BLaER1 treated with 17β-estradiol and CSF1 and Interleukin-3, amounts not matched to agents 10 nM and 100 nM (cell line): Measurements from ENCODE around the gene HAUS3.

Source experiments
- H3K27ac ChIP-seq, 11 experiments: shearing (Covaris generic); formaldehyde crosslinking; 2 replicates each; pipeline ENCODE4 v1.8.1; 2022
- H3K27me3 ChIP-seq, 11 experiments: shearing (Covaris generic); formaldehyde crosslinking; 2 replicates each; pipeline ENCODE4 v1.8.1; 2022
- H3K36me3 ChIP-seq, 11 experiments: shearing (Covaris generic); formaldehyde crosslinking; 2 replicates each; pipeline ENCODE4 v1.8.1; 2022
- H3K4me1 ChIP-seq, 10 experiments: shearing (Covaris generic); formaldehyde crosslinking; 2 replicates each; pipeline ENCODE4 v1.8.1; 2022
- H3K4me2 ChIP-seq, 11 experiments: shearing (Covaris generic); formaldehyde crosslinking; 2 replicates each; pipeline ENCODE4 v1.8.1; 2022
- H3K4me3 ChIP-seq, 10 experiments: shearing (Covaris generic); formaldehyde crosslinking; 2 replicates each; pipeline ENCODE4 v1.8.1; 2022
- H3K9ac ChIP-seq, 11 experiments: shearing (Covaris generic); formaldehyde crosslinking; 2 replicates each; pipeline ENCODE4 v1.8.1; 2022
- H3K9me3 ChIP-seq, 11 experiments: shearing (Covaris generic); formaldehyde crosslinking; replicated peaks in 1 of 11; 2 replicates each; pipeline ENCODE4 v1.8.1; 2022
- H4K20me1 ChIP-seq, 11 experiments: shearing (Covaris generic); formaldehyde crosslinking; 2 replicates each; pipeline ENCODE4 v1.8.1; 2022
- Cebpa-rat ChIP-seq, 11 experiments: shearing (Covaris generic); IDR thresholded peaks; 2 replicates each; pipeline ENCODE4 v1.8.1; 2022

Gene HAUS3

DNA sequence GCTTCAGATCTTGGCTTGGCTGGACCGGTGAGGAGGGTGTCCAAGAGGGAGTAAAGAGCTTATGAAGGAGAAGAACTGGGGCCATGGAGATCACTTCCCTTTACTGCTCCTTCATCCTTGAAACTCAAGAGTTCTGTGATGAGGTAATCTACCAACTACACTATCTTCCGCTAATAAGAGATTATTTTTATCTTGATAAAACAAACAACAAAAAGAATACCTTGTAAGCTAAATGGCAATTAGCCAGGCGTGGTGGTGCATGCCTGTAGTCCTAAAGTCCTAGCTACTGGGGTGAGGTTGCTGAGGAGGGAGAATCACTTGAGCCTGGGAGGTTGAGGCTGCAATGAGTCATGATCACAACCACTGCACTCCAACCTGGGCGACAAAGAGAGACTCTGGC is 47.4 kb downstream of the HAUS3 start:
- Histone ChIP-seq H4K20me1 (no peaks in the 10 kb centered on the region), H3K27me3 (no peaks in the 10 kb centered on the region), H3K4me3 (no peak overlapping the region), H3K4me1 (0 out of 20 replicates have a peak, but pooled peaks cover 0 to 5% (median 0%) of the 10 kb centered on the region in 10 experiments), H3K9ac (no peak overlapping the region), H3K36me3 (peaks cover 0 to 19% (median 12%) of the 10 kb centered on the region in 11 experiments; a peak in 11 of 22 replicates), H3K4me2 (no peak overlapping the region), H3K9me3 (peaks cover 0 to 5% (median 0%) of the 10 kb centered on the region in 11 experiments; a peak in 2 of 22 replicates), H3K27ac (no peak overlapping the region)
- TF ChIP-seq Cebpa-rat (IDR thresholded peaks at IDR 0.05): no peak

DNA sequence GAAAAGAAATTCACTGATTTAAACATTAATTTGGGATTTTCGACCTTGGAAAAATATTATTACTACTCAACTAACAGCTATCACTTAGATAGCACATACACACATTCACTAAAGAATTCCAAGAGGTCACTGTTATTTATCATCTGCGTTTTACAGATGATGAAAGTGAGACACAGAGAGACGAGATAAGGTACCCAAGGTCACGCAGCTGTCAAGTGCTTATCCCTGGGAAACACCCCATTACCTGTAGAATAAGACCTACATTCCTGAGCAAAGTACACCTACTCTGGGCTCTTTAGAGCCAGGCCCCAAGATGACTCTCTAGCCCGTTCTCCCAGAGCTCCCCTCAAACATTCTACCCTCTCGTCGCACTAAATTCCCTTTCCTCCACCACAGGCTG is 48.6 kb downstream of the HAUS3 start:
- Histone ChIP-seq H3K4me3 (no peak overlapping the region), H3K36me3 (peaks cover 0 to 17% (median 11%) of the 10 kb centered on the region in 11 experiments; a peak in 11 of 22 replicates), H3K27me3 (no peaks in the 10 kb centered on the region), H3K9ac (no peak overlapping the region), H3K4me1 (0 out of 20 replicates have a peak, but pooled peaks cover 0 to 5% (median 0%) of the 10 kb centered on the region in 10 experiments), H3K27ac (no peak overlapping the region), H3K9me3 (peaks cover 0 to 12% (median 5%) of the 10 kb centered on the region in 11 experiments; a peak in 11 of 22 replicates), H4K20me1 (no peaks in the 10 kb centered on the region), H3K4me2 (no peak overlapping the region)
- no peak for TF ChIP-seq Cebpa-rat (IDR thresholded peaks at IDR 0.05)

DNA sequence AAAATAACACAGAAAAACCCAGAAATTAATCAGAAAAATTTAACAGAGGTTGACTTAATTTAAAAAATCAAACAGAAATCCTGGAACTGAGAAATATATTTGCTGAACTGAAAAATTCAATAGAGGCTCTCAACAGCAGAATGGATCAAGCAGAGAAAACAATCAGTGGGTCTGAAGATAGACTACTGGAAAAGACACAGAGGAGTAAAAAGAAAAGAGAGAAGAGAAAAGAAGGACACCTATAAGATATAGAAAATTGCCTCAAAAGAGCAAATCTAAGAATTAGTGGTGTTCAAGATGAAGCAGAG is 55.1 kb downstream of the HAUS3 start:
- Histone ChIP-seq H3K4me2 (no peak overlapping the region), H3K27ac (no peak overlapping the region), H3K9me3 (peaks cover 30 to 48% (median 38%) of the 10 kb centered on the region in 11 experiments), H3K4me3 (no peak overlapping the region), H3K9ac (no peak overlapping the region), H3K4me1 (peaks cover 0 to 10% (median 0%) of the 10 kb centered on the region in 10 experiments; a peak in 4 of 20 replicates), H3K36me3 (peaks cover 0 to 7% (median 0%) of the 10 kb centered on the region in 11 experiments; a peak in 3 of 22 replicates), H4K20me1 (no peaks in the 10 kb centered on the region), H3K27me3 (no peaks in the 10 kb centered on the region)
- TF ChIP-seq Cebpa-rat (IDR thresholded peaks at IDR 0.05): no peak

DNA sequence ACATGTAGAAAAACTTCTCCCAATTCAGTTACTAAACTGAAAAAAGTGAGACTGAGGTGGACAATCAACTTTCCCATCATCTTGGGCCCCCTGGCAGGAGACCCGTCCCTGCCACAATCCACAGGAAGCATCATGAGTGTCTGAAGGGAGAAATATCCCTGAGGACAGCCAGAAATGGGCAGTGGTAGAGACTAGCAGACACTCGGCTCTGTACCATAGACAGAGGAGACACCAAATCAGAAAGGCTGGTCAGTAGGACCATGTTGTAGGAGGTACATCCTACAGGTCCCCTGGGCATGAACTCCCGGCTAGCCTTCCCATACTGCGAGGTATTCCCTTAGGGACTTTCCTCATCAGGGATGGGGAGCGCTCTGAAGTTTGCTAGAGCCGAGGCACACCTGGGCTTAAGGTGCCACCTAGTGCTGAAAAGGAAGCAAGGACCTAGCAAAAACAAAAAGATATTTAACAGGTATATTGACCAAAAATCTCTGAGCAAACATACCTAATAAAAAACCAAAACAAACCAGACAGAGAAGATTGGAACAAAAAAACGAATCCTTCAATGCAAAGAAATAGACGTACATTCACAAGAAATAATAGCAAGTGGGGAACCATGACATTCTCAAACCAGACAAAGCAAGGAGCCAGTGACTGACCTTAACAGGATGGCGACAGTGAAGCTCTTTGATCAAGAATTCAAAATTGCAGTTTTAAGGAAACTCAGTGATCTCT is 55.6 kb downstream of the HAUS3 start:
- peaks cover 34 to 49% (median 41%) of the 10 kb centered on the region in 11 experiments for H3K9me3 ChIP-seq
- H3K27ac ChIP-seq: no peak overlapping the region
- TF ChIP-seq Cebpa-rat (IDR thresholded peaks at IDR 0.05): no peak
- H3K27me3 ChIP-seq: no peaks in the 10 kb centered on the region
- no peak overlapping the region for H3K4me3 ChIP-seq
- no peak overlapping the region for H3K9ac ChIP-seq
- H3K4me2 ChIP-seq: no peak overlapping the region
- H3K4me1 ChIP-seq: peaks cover 0 to 10% (median 0%) of the 10 kb centered on the region in 10 experiments; a peak in 4 of 20 replicates
- H3K36me3 ChIP-seq: peaks cover 0 to 7% (median 0%) of the 10 kb centered on the region in 11 experiments; a peak in 3 of 22 replicates
- H4K20me1 ChIP-seq: no peaks in the 10 kb centered on the region

DNA sequence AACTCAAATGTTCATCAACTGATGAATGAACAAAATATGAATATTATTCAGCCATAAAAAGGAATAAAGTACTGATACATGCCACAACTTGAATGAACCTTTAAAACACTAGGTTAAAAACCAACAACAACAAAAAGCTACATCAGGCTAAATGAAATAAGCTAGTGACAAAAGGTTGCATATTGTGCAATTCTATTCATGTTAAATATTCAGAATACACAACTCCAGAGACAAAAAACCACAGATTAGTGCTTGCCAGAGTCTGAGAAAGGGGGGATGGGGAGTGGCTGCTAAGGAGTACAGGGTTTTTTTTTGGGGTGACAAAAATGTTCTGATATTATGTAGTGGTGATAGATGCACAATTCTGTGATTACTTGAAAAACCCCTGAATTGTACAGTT is 58.5 kb downstream of the HAUS3 start:
- TF ChIP-seq Cebpa-rat (IDR thresholded peaks at IDR 0.05): no peak
- H3K27me3 ChIP-seq: no peaks in the 10 kb centered on the region
- H3K4me3 ChIP-seq: no peak overlapping the region
- no peak overlapping the region for H3K9ac ChIP-seq
- H4K20me1 ChIP-seq: no peaks in the 10 kb centered on the region
- H3K4me2 ChIP-seq: peak overlapping the region in 3 of 11 experiments; percentile 3 to 24 (median 9); a peak in 2 of 22 replicates
- H3K27ac ChIP-seq: peak overlapping the region in 1 of 11 experiments; percentile 8; a peak in 1 of 22 replicates
- peaks cover 0 to 10% (median 0%) of the 10 kb centered on the region in 10 experiments; a peak in 4 of 20 replicates for H3K4me1 ChIP-seq
- H3K36me3 ChIP-seq: peaks cover 0 to 7% (median 0%) of the 10 kb centered on the region in 11 experiments; a peak in 3 of 22 replicates
- H3K9me3 ChIP-seq: peaks cover 30 to 42% (median 36%) of the 10 kb centered on the region in 11 experiments

DNA sequence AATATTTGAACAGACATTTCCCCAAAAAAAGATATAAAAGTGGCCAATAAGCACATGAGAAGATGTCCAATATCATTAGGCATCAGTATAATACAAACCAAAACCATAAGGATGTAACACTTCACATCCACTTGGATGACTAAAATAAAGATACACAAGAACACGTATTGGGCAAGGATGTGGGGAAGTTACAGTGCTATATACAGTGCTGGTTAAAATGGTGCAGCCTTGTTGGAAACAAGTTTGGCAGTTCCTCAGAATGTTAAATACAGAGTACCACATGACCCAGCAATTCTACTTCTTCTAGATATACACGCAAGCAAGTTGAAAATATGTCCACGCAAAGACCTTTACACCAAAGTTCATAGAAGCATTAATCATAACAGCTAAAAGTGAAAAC is 58.9 kb downstream of the HAUS3 start:
- peak overlapping the region in 1 of 11 experiments; percentile 8; a peak in 1 of 22 replicates for H3K27ac ChIP-seq
- peak overlapping the region in 3 of 11 experiments; percentile 3 to 24 (median 9); a peak in 2 of 22 replicates for H3K4me2 ChIP-seq
- H3K36me3 ChIP-seq: peaks cover 0 to 7% (median 0%) of the 10 kb centered on the region in 11 experiments; a peak in 3 of 22 replicates
- peaks cover 26 to 38% (median 34%) of the 10 kb centered on the region in 11 experiments for H3K9me3 ChIP-seq
- no peak overlapping the region for H3K9ac ChIP-seq
- no peak for TF ChIP-seq Cebpa-rat (IDR thresholded peaks at IDR 0.05)
- H3K4me1 ChIP-seq: peaks cover 0 to 10% (median 3%) of the 10 kb centered on the region in 10 experiments; a peak in 10 of 20 replicates
- no peaks in the 10 kb centered on the region for H3K27me3 ChIP-seq
- no peaks in the 10 kb centered on the region for H4K20me1 ChIP-seq
- H3K4me3 ChIP-seq: no peak overlapping the region

DNA sequence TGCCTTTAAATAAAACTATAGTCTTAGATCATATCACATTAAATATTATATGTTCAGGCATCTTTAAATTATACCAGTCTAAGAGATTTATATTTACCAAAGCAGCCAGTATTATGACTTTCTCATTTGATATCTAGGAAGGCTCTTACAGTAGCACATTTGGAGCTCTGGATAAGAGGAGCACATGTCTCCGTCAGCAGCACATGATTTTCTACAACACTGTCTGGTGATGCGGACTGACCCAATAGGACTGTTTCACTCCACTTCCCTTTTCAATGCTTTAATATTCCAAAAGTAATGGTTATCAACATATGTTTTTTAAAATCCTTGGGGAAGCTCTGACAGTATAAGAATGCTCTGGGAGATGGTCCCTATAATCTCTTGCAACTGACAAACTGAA is 61.5 kb downstream of the HAUS3 start:
- 0 out of 22 replicates have a peak, but pooled peaks cover 0 to 6% (median 0%) of the 10 kb centered on the region in 11 experiments for H3K36me3 ChIP-seq
- no peak overlapping the region for H3K4me2 ChIP-seq
- H3K9me3 ChIP-seq: peaks cover 8 to 16% (median 12%) of the 10 kb centered on the region in 11 experiments
- H3K27me3 ChIP-seq: no peaks in the 10 kb centered on the region
- H4K20me1 ChIP-seq: no peaks in the 10 kb centered on the region
- H3K9ac ChIP-seq: no peak overlapping the region
- peaks cover 19 to 30% (median 24%) of the 10 kb centered on the region in 10 experiments for H3K4me1 ChIP-seq
- no peak for TF ChIP-seq Cebpa-rat (IDR thresholded peaks at IDR 0.05)
- H3K4me3 ChIP-seq: no peak overlapping the region
- no peak overlapping the region for H3K27ac ChIP-seq

DNA sequence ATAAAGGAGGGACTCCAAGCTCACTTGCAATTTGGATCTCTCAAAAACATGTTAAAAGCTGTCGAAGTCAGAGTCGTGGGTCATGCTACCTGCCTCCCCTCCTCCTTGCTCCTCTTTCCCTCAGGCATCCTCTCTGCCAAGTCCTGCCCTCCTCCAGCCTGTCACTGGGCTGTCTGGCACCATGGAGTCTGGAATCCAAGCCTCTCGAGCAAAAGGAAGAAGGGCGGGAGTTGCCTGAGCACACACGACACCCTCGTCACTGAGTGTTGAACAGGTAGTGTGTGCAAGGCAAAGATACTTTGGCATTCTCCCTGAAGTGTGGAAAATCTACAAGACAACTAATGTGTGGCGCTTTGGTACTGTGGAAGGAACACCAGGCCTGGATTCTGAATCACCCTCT is 62.2 kb downstream of the HAUS3 start:
- Histone ChIP-seq H3K36me3 (0 out of 22 replicates have a peak, but pooled peaks cover 0 to 6% (median 0%) of the 10 kb centered on the region in 11 experiments), H3K4me1 (peaks cover 19 to 36% (median 28%) of the 10 kb centered on the region in 10 experiments), H3K4me3 (no peak overlapping the region), H4K20me1 (no peaks in the 10 kb centered on the region), H3K4me2 (no peak overlapping the region), H3K27me3 (no peaks in the 10 kb centered on the region), H3K27ac (no peak overlapping the region), H3K9ac (no peak overlapping the region), H3K9me3 (peaks cover 8 to 16% (median 12%) of the 10 kb centered on the region in 11 experiments)
- no peak for TF ChIP-seq Cebpa-rat (IDR thresholded peaks at IDR 0.05)

DNA sequence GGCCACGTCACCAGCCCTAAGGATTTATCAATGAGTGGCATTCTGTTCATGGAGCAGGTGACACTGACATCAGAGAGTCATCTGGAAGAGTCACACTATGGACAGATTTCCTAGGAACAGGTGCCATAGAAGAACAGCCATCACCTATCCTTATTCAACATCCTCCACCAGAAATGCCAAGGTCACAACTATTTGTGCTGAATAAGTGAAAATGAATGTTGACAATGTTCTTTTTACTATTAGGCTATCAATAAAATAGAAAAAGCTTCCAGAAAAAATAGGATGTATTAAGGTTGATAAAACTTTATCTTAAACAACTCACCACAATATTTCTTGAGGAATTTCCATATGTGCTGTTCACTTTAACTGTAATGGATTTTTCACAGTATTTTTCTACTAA is 62.9 kb downstream of the HAUS3 start:
- peaks cover 8 to 16% (median 12%) of the 10 kb centered on the region in 11 experiments for H3K9me3 ChIP-seq
- no peak overlapping the region for H3K4me3 ChIP-seq
- 0 out of 22 replicates have a peak, but pooled peaks cover 0 to 6% (median 0%) of the 10 kb centered on the region in 11 experiments for H3K36me3 ChIP-seq
- H4K20me1 ChIP-seq: no peaks in the 10 kb centered on the region
- no peak for TF ChIP-seq Cebpa-rat (IDR thresholded peaks at IDR 0.05)
- no peak overlapping the region for H3K9ac ChIP-seq
- no peaks in the 10 kb centered on the region for H3K27me3 ChIP-seq
- peaks cover 24 to 40% (median 32%) of the 10 kb centered on the region in 10 experiments for H3K4me1 ChIP-seq
- no peak overlapping the region for H3K27ac ChIP-seq
- no peak overlapping the region for H3K4me2 ChIP-seq
